NB4 (cell line): ENCODE results near the gene MGMT.
A peak's percentile ranks its signal among the peaks of the same experiment; 100 is the strongest.

Source experiments
- DNase-seq: peaks from one replicate; pipeline ENCODE4 v3.0.0; 2010; ENCODE audit warnings: low read depth
- H3K4me3 ChIP-seq: one replicate; pipeline ENCODE4 v1.5.1; 2011; ENCODE audit warnings: mild to moderate bottlenecking, low read depth, low read length, moderate library complexity
- MYC ChIP-seq: IDR thresholded peaks from 2 replicates; pipeline ENCODE4 v1.6.1; 2011; ENCODE audit warnings: low read depth, low read length
- POLR2A ChIP-seq: IDR thresholded peaks from 2 replicates; pipeline ENCODE4 v1.6.1; 2011; ENCODE audit warnings: mild to moderate bottlenecking; ENCODE audit not compliant: insufficient read length; ENCODE audit errors: extremely low read depth
- TF ChIP-seq, protein P1 (sequence below): IDR thresholded peaks from 2 replicates; pipeline ENCODE4 v1.6.1; 2011; ENCODE audit warnings: low read depth, low read length
- TF ChIP-seq, protein P2 (sequence below): IDR thresholded peaks from one replicate; pipeline ENCODE4 v1.5.1; 2012; ENCODE audit warnings: low read depth, low read length

MGMT gene

DNA sequence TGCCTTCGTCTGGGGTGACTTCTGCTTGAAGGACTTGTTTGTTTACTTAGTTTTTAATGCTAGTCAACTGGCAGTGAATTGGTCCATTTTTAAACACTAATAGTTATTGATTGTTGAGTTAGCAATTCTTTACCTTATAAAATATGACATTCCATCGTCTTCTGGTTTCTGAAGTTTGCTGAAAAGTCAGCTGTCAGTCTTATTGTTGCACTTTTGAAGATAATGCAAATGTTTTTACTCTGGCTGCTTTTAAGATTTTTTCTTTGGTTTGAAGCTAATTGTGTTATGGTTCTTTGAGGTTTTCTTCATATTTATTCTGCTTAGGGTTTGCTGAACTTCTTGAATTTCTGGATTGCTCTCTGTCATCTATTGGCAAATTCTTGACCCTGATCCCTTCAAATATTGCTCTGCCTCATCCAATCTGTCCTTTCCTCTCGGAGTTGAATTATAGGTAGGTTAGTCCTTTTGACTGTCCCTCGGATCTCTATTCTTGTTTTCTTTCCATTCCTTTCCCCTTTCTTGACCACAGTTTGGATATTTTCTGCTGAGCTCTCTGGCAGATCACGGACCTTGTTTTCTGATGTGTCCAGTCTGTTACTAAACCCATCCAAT is 24.2 kb downstream of the MGMT start:
- H3K4me3 ChIP-seq: no peak overlapping the region
- DNase-seq: peak; percentile 40
- TF ChIP-seq, protein P1, sequence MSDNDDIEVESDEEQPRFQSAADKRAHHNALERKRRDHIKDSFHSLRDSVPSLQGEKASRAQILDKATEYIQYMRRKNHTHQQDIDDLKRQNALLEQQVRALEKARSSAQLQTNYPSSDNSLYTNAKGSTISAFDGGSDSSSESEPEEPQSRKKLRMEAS: no peak
- TF ChIP-seq MYC: no peak

DNA sequence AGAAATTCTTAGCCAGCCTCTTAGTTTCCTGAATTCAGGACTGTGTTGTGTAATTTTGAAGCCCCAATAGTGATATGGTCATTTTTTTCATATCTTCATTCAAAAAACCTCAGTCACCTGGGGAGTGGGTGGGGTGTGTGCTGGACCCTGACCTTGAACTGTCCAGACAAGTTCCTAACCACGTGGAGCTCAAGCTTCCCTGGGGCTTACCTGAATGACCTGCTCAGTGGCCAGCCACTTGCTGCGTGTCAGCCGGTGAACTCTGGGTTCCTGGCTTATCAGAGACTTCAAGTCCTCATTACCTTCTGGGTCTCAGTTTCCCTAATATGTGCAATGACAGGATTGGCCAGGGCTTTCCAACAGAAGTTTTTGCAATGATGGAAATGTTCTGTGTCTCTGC is 27.1 kb downstream of the MGMT start:
- DNase-seq: no peak
- H3K4me3 ChIP-seq: no peak overlapping the region
- TF ChIP-seq, protein P2, sequence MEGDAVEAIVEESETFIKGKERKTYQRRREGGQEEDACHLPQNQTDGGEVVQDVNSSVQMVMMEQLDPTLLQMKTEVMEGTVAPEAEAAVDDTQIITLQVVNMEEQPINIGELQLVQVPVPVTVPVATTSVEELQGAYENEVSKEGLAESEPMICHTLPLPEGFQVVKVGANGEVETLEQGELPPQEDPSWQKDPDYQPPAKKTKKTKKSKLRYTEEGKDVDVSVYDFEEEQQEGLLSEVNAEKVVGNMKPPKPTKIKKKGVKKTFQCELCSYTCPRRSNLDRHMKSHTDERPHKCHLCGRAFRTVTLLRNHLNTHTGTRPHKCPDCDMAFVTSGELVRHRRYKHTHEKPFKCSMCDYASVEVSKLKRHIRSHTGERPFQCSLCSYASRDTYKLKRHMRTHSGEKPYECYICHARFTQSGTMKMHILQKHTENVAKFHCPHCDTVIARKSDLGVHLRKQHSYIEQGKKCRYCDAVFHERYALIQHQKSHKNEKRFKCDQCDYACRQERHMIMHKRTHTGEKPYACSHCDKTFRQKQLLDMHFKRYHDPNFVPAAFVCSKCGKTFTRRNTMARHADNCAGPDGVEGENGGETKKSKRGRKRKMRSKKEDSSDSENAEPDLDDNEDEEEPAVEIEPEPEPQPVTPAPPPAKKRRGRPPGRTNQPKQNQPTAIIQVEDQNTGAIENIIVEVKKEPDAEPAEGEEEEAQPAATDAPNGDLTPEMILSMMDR: no peak
- TF ChIP-seq MYC: no peak
- TF ChIP-seq POLR2A: no peak
- TF ChIP-seq, protein P1: no peak

DNA sequence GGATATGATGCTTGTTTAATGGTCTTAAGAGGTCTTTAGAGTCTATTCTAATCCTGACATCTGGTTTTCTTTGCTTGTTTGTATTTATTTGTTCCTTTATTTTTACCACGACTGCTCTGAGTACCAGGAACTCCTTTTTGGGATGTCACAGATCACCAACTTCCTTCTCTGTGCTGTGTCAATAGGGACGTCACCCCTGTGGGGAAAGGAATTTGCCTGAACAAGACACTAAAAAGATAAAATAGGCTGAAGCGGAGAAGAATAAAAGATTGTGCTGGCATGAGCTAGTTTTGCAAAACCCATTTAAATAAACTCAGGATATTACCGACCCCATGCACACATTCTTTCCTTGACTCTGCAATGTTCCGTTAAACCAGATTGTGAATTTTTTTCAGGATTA is 27.7 kb downstream of the MGMT start:
- DNase-seq: no peak
- TF ChIP-seq, protein P1: no peak
- TF ChIP-seq, protein P2: no peak
- TF ChIP-seq MYC: no peak
- H3K4me3 ChIP-seq: no peak overlapping the region

DNA sequence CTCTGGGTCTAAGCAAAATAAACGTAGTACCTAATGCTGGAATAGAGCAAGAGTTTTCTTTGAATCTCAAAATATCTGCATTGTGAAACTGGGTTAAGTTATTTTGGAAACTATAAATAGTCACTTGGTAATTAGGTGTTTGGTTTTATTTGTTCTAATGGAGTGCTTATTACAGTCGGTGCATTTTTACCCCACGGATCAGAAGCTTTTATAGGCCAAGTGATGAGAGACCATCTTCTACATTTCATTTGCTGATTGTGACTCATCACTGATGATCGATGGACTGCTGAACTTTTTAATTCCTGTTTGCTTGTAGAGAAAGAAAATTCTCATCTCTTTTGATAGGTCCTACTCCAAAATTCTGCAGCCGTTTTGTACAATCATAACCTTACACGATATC is 28.2 kb downstream of the MGMT start:
- H3K4me3 ChIP-seq: no peak overlapping the region
- TF ChIP-seq, protein P1: no peak
- TF ChIP-seq, protein P2: no peak
- no peak for TF ChIP-seq MYC
- TF ChIP-seq POLR2A: no peak
- no peak for DNase-seq

DNA sequence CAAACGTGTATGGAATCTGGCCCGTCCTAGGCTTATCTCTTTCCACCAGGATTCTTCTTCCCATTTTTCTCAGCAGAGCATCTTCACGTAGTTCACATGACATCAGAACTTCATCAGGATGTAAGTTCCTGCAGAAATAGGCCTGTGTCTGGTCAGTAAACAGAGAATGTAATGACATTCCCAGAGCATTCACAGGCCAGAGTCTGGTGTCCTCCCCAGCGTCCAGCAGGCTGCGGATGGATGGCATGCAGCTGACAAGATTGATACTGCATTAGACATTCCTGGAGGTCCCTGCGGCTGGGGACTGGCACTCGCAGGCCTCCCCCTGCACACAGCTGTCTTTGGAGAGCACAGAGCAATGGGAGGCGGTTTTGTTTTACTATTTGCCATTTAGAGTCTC is 28.7 kb downstream of the MGMT start:
- TF ChIP-seq MYC: no peak
- TF ChIP-seq POLR2A: no peak
- TF ChIP-seq, protein P1: no peak
- TF ChIP-seq, protein P2: no peak
- DNase-seq: no peak

DNA sequence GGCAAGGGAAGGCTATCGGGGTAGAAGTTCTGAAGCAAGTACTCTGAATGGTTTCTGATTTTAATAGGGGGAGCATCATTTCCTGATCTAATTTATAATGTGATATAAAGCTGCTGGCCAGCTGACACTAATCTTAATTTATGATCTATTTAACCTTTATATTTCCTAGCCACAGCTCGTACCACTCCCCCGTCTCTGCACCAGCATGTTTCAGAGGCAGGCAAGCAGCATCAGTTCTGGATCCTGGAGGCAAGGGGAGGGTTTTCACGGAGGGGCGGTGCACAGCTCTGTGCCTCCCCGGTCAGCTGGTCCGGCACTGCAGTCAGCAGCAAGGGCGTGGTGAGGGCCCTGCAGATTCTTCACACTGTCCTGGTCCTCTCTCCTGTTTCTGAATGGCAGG is 30.0 kb downstream of the MGMT start:
- TF ChIP-seq, protein P1: no peak
- no peak for TF ChIP-seq MYC
- TF ChIP-seq, protein P2: no peak
- TF ChIP-seq POLR2A: no peak
- no peak overlapping the region for H3K4me3 ChIP-seq
- no peak for DNase-seq

More for the DNA sequence above, 28.7 kb downstream of the MGMT start:
- no peak overlapping the region for H3K4me3 ChIP-seq
